COLO829 (cell line): Measurements from ENCODE around the gene PSMC6.

Source experiments
- DNase-seq: peaks from one replicate; pipeline ENCODE4 v3.0.0; 2012; ENCODE audit warnings: low spot score

Gene PSMC6

DNA sequence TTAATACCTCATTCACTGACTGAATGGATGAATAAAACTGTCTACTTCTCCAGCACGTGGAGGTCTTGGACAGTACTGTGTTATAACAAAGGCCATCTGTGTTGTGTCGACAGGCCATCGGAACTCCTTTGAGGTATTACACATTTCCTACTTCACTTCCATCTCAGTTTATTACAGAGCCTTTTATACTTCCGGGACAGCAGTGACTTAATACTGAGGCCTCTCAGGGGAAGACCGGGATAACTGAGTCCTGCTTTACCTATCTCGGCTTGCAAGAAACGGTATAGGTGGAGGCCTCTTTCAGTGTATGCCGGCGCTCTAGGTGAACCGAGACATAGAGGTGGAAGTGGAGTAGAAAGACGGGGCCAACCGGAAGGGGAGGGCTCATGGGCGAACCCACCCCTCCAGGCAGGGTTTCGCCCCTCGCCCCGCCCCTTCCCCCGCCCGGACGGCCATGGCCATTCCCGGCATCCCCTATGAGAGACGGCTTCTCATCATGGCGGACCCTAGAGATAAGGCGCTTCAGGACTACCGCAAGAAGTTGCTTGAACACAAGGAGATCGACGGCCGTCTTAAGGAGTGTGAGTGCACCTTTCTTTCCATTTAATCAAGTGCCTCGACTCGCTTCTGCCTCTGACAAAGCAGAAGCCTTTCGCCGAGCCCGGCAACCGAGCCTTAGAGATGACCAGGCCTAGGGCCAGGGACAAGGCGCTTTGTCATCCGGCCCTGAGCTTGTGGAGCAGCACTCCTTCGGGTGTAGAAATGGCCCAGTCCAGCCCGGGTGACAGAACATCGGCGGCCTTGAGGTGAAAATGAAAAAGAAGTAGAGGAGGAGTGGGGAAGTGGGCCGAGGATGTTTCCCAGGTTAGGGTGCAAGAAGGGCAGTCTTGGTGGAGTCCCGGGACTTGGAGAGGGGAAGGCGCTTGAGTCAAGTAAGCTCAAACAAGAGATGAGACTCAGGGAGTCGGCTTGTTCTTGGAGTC lies at the start of gene PSMC6:
PSMC6 (plus strand) TSS at position 477 of the 983 bp plus-strand sequence; CDS start at position 497, 20 bp downstream.
- peak; percentile 84 for DNase-seq

DNA sequence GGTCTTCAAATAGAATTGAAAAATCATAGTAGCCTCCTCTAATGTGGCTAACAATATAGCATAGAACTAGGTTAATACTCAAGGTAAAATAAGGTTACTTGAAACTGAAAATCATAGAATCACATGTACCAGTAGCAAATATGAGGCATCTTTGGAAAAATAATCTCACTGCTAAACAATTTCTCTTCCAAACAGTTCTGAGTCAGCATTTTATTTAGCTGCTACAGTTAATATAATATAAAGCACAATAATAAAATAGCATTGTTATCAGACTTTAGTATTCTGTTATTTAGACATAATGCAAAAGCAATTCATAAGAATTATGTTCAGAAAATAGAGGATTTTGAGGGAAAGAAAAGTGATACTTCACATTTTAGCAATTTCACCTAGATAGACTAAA lies 46.7 kb upstream of the PSMC6 start:
- DNase-seq, result no peak

DNA sequence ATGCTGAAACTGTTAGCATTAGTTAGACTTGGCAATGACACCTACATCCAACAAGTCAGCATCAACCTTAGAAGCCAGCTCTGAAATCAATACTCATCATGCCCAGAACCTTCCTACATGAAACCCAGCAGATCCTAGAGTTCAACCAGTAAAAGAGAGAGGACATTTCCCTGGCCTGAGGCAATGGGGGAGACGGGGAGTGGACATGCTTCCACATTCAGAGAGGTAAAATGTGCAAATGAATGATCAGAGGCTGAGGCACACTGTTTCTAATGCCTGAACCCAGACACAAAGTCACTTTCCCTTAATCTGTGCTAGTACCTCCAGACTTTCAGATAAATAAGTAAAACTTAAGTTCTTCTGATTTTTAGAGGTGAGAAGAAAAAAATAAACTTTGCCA lies 46.2 kb upstream of the PSMC6 start:
- no peak for DNase-seq

DNA sequence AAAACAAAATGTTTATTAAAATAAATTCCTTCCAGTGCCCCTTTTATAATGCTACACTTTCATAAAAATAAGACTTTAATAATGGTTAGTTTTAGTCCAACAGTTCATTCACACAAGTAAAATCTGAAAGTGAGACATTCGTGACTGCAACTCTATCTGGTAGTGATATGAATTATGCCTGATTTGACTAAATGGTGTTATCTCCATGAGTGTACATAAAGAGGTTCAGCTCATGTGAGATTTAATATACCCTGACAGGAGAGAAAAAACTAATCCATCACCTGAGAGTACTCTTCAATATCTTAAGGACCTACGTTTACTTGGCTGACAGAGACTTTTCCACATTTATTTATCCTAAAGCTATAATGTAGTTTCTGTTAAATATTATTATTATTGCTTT lies 45.7 kb upstream of the PSMC6 start:
- no peak for DNase-seq

DNA sequence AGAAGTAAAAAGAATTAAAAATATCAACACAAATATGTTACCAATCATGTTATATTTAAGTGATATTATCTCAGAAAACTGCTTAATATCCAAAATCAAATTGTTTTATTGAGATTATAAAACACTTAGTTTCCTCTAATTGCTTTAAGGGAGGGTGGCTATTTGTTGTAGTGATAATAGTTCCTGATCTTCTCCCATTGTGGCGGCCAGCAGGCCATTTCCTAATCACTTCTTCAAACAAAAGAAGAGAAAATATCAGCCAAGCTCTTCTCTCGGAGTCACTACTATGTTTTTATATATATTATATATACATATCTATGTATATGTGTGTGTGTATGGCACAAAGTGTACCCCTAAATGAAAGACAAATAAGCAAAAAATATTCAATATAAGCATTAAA lies 43.1 kb upstream of the PSMC6 start:
- no peak for DNase-seq

DNA sequence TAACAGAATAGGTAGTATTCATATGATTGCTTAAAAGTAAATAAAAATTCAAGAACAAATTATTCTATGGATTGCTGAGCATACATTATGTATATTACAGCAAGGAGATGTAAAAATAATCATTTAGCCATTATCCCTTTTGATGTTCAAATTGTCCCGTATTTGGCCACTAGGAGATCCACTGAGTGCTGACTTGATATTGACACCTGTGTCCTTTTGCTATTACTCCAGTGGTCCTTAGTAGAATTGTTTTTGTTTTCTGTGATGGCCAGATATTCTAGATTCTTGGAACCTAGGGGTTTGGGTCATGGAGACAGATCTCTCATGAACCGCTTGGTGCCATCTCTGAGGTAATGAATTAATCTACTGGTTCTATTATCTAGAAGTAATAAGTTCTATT lies 28.4 kb upstream of the PSMC6 start:
- no peak for DNase-seq

DNA sequence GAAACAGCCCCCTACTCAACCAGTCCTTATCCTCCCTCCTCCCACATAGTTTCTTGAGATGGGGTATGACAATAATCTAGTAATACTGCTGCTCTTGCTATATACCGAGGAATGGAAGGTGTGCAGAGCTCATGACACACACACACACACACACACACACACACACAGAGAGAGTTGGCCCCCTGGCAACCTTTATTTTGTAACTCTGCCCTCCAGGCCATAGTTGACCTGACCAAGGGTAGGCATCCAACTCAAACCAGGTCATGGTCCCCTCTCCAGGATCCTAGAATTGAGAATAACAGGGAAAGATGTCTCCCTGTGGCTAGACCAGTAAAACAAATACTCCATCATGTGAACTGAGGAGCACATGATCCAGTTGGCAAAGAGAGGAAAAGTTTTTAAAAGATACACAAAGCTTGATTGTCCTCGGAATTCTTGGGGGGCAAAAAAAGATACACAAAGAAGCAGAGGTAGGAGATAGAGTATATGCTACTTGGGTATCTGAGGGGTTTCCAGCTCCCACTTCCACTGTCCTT lies 22.9 kb upstream of the PSMC6 start:
- no peak for DNase-seq

DNA sequence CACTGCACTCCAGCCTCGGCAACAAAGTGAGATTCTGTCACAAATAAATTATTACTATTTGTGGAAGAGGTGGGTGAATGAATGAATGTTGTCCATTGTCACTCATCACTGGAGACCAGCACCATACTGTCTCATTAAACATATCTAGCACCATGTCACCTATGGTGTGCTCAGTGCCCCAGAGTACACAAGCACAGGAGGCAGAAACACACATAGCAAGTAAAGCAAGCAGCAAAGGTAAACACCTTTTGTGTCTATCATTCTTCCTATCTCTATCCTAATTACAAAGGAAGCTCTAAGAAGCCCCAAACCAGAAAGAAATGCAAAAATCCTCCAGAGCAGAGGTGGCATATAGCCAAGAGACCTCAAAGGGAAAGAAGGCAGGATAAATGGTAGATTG lies 20.8 kb upstream of the PSMC6 start:
- no peak for DNase-seq

DNA sequence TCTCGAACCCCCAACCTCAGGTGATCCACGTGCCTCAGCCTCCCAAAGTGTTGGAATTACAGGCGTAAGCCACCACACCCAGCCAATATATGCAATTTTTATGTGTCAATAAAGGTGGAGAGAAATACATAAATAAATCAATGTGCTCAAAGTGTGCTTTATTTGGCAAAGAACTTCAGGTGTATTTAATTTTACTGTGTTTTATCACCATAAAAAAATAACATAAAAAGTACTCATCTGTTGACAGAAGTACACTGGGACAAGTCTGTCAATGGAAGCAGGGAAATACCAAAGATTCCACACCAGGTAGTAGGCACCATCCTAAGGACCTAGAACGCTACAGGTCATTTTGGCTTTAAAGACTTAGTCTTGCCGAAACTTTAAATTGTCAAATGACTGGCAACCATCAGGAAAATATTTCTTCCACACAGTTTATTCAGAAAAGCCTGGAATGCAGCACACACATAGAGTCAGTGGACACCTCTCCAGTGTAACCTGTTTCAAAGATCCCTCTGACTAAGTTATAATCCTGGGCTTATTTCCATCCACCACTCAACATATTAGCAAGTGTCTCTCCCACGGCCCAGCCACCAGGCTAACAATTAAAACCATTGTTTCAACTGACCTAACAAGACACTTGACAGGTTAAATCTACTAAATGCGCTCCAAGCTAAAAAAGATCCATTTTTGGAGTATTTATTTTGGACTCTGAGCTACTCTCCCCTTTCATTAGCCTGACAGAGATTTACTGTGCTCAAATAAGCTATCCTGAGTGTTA lies 15.8 kb upstream of the PSMC6 start:
- DNase-seq, result no peak

DNA sequence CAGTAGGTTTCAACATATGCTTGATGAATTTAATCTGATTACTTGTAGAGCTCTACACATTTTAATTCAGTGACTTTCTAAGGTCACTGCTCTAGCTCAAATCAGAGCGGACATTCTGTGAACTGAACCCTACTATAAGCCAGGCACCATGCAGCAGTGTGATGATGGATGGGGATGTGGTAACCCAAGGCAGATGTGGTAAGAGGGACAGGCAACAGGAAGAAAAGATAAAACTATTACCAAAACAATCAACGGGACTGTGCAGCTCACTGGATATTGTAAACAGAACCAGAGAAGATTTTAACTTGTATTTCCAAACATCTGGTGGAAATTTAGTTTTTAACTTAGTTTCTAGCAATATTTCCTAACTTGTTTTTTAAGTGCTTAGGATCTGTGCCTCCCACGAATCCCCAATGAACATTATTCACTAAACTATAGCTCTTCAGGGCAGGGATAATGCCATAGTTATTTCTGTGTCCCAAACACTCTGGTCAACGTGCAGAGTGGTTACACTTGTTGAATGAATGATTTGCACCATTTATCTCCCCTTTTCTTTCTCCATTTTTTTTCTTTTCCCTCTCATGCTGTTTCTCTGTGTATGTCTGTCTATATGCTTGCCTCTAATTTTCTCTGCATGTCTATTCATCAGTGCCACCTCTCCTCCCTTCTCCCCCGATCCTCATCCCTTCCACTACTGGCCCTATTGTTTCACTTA lies 14.6 kb upstream of the PSMC6 start:
- no peak for DNase-seq

DNA sequence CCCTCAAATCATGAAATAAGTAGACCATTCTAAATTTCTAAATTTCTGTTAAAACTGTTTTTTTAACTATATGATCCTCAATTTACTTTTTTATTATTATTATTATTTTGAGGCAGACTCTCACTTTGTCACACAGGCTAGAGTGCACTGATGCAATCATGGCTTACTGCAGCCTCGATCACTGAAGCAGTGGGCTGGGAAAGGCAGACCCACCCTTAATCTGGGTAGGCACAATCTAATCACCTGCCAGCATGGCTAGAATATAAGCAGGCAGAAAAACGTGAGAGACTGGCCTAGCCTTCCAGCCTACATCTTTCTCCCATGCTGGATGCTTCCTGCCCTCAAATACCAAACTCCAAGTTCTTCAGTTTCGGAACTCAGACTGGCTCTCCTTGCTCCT lies 14.0 kb upstream of the PSMC6 start:
- no peak for DNase-seq

DNA sequence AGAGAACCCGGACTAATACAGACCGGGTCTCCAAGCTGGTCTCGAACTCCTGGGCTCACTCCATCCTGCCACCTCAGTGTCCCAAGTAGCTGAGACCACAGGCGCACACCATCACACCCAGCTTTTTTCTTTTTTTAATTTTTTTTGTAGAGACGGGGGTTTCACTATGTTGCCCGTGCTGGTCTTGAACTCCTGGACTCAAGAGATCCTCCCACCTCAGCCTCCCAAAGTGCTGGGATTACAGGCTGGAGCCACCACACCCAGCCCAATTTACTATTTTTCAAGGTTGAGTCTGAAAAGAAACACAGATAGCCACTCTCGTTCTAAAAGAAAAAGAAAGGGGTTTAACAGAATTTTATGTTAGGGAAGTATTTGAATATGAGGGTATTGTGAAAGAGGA lies 13.5 kb upstream of the PSMC6 start:
- DNase-seq, result no peak

DNA sequence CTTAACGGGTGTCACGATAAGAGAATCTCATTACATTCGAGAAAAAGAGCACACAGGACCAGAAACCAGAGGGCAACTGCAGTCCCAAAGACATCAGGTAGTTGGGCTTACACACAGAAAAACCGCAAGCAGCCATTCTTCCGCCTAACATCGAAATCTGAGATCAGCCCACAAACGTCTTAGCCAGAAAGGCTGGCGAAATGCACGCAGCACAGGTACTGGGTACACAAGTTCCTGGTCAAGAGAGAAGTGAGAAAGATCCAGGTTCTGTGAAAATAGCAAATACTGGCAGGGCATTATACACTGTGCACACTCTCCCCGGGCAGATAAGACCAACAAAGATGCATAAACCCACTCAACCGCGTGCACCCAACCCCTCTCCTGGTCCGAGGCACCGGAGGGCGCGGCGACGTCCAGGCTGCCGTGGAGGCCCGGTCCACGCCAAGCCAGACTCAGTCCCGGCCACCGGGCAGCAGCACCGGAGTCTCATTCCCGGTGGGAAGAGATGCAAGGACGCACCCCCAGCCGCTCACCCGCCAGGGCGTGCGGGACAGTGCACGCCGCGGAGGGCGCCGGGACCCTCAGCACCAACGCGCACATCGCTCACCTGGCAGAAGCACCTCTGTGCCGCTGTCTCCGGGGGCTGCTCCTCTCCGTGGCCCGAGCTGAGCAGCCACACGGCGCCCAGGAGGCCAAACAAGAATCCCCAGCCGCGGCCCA lies 12.1 kb upstream of the PSMC6 start:
- DNase-seq, result no peak

DNA sequence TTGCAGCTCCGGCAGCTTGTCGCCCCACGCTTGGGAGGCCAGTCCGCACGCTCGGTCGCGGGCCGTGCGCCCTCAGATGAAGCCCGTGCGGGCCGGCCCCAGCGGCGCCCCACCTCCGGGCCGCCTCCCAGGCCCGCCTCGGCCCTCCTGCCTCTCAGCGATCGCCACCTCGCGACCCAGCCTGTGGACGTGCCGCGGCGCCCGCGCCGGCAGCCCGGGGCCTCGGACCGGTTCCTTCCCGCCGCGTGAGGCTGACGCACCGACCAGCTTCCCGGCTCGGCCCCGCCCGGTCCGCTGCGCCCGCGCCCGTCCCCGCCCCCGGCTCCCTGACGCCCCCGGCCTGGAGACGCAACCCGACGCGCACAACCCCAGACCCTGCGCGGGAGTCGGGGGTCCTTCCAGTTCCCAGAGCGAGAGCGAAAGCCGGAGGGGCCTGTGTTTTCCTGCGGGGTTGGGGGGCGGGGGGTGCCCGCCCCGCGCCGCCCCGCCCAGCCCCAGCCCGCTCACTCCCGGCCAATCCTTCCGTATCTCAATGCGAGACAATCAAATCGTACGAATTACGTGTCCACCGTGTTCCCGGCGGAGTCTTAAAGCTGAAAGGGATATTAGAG lies 11.4 kb upstream of the PSMC6 start, which contains the start of gene ERO1A:
ERO1A (minus strand) TSS at position 78 of the 611 bp plus-strand sequence; CDS start at position 1, 77 bp downstream.
- peak; percentile 52 for DNase-seq

DNA sequence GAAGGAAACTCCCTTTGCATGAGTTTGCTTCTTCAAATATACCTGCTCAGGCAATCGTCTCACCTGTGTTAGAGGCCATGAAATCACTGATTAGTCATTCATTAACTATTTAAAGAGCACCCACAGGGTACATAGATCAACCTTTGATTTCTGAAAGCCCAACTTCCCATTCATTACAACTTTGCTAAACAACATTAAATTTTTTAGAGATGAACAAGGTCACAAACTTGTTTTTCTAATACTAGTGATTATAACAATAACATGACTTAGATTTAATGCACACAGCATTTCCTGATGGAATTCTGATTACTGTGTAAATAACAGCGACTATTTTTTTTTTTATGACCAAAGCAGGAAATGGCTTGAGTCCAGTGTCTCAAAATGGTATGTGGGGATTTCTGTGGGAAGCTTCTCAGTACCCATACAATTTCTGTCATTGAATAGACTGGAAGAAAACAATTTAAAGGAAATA lies 6.3 kb upstream of the PSMC6 start:
- no peak for DNase-seq

DNA sequence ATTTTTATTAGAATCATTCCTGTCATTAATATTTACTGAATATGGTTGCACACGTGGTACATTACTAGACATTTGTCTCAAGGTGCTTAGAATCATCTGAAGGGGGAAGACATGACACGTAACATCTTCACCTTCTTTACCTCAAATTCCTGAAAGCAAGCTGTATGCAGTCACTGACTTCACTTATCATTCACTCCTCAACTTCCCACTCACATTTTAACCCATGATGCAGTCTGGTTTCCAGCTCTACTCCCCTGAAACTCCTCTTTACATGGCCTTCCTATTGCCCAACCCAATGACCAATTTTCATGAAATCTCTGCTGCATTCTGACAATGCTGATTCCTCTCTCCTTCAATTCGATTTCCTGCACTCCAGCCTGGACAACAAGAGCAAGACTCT lies 5.8 kb upstream of the PSMC6 start:
- DNase-seq, result no peak

DNA sequence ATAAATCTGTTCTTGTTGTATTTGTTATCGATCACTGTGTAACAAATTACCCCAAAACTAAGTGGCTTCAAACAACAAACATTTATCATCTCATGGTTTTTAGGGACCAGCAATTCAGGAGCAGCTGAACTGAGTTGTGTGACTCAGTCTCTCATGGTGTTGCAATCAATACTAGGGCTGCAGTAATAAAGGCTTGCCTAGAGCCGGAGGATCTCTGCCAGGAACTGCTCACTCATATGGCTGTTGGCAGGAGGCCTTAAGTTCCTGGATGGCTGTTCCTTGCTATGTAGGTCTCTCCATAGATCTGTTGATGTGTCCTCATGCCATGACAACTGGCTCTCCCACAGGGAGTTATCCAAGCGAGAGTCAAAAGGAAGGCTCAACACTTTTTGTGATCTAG lies 3.8 kb upstream of the PSMC6 start:
- DNase-seq, result no peak

DNA sequence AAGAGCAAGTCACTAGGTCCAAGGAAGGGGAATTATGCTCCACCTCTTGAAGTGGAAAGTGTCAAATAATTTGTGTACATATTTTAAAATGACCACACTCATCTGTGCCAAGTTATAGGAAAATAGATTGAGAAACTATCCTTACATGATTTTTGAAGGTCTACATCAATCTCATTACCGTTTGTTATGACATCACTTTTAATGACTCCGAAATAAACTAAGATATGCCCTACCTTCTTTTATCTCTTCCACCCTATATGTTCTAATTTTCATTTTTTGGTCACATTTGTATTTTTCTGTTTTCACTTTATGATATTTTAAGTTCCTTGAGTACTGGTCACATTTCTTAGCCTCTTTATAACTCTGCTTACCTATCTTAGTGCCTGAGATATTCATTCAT lies 3.3 kb upstream of the PSMC6 start:
- DNase-seq, result no peak

DNA sequence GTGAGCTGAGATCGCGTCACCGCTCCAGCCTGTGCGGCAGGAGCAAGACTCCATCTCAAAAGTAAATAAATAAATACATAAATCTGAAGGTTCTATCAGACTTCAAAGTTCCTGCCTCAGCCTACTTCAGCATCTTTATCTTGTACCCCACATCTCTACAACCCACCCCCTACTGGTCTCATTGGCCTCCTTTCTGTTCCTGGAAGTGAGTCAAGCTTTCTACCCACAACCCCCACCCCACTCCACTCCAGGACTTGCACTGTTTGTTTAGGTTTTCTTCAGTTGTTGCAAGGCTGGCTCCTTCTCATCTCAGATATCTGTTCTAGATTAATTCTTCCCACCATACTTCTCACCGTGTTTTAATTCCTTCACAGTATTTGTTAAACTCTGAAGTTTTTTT lies 714 bp upstream of the PSMC6 start:
- DNase-seq, result no peak

DNA sequence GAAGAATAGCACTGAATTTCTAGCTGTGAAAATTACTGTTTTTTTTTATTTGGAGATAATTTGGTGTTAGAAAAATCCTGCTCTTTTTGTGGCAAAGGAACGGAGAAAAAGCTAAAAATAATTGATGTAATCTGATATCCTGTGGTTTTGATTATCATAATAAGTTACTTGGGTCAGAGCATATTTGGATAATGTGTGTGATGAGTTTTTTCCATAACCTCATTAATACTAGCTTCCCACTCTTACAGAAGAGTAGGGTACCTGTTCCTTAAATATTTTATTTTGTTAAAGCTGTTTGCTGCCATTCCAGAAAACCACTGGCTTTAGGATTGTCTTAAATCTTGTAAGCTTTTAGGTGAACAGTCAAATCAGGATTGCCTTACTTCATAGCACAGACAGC lies 4.7 kb downstream of the PSMC6 start:
- no peak for DNase-seq

DNA sequence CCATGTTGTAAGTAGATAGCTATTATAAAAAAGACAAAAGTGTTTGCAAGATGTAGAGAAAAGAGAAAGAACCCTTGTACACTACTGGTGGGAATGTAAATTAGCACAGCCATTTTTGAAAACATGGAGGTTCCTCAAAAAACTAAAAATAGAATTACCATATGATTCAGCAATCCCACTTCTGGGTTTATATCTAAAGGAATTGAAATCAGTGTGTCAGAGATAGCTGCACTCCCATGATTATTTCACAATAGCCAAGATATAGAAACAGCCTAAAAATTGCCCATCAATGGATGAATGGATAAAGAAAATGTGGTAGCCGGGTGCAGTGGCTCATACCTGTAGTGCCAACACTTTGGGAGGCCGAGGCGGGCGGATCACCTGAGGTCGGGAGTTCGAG lies 9.2 kb downstream of the PSMC6 start:
- DNase-seq, result no peak
